HG02885 (cell line): Measurements from ENCODE around the gene PXN.
A peak's percentile ranks its signal among the peaks of the same experiment; 100 is the strongest.
"Not testable (repeated sequence)": the region's sequence is repeated elsewhere in the genome, so short reads cannot be mapped to it uniquely, and the experiment has no call there.

ENCODE experiments used
- ATAC-seq: cut with Tn5 transposase; IDR thresholded peaks from one replicate; pipeline ENCODE4 v1.9.1; 2021; ENCODE audit warnings: mild to moderate bottlenecking; ENCODE audit not compliant: unreplicated experiment, poor library complexity

Gene PXN

GRCh38 chr12:120212301-120212700, 53.2 kb downstream of the PXN start:
- no peak for ATAC-seq

- ATAC-seq, result no peak
Observed at GRCh38 chr12:120211904-120212283, 53.6 kb downstream of the PXN start.

- no peak for ATAC-seq
Observed at GRCh38 chr12:120211243-120211903, 54.2 kb downstream of the PXN start.

GRCh38 chr12:120209851-120210250, 55.7 kb downstream of the PXN start:
- no peak for ATAC-seq

- no peak for ATAC-seq
Observed at GRCh38 chr12:120207227-120207626, 58.3 kb downstream of the PXN start.

GRCh38 chr12:120206781-120207180, 58.7 kb downstream of the PXN start:
- ATAC-seq, result not testable (repeated sequence)

- ATAC-seq, result no peak
Observed at GRCh38 chr12:120206228-120206627, 59.3 kb downstream of the PXN start.

- ATAC-seq, result no peak
Observed at GRCh38 chr12:120204171-120204570, 61.4 kb downstream of the PXN start.

GRCh38 chr12:120200364-120200800, 65.1 kb downstream of the PXN start:
- no peak for ATAC-seq

GRCh38 chr12:120199595-120200306, 65.8 kb downstream of the PXN start:
- ATAC-seq, result no peak

- no peak for ATAC-seq
Observed at GRCh38 chr12:120199025-120199424, 66.5 kb downstream of the PXN start.

GRCh38 chr12:120197542-120197887, 68.0 kb downstream of the PXN start:
- no peak for ATAC-seq

- not testable (repeated sequence) for ATAC-seq
Observed at GRCh38 chr12:120196817-120197541, 68.6 kb downstream of the PXN start.

GRCh38 chr12:120196363-120196762, 69.2 kb downstream of the PXN start:
- ATAC-seq, result no peak

- ATAC-seq, result peak; percentile 74
Observed at GRCh38 chr12:120194534-120195395, 70.8 kb downstream of the PXN start, which contains the start of gene GCN1. TSS of gene GCN1 (minus strand) at chr12:120194715. CDS start at chr12:120194697, 18 bp downstream.

- peak; percentile 29 for ATAC-seq
Observed at GRCh38 chr12:120194226-120194533, 71.3 kb downstream of the PXN start.

GRCh38 chr12:120193286-120193685, 72.2 kb downstream of the PXN start:
- not testable (repeated sequence) for ATAC-seq

- ATAC-seq, result no peak
Observed at GRCh38 chr12:120190985-120191480, 74.5 kb downstream of the PXN start.

- ATAC-seq, result no peak
Observed at GRCh38 chr12:120190386-120190785, 75.1 kb downstream of the PXN start.

GRCh38 chr12:120186654-120187053, 78.9 kb downstream of the PXN start:
- no peak for ATAC-seq
